ENCODE data around the gene CCN2.

Gene CCN2

DNA sequence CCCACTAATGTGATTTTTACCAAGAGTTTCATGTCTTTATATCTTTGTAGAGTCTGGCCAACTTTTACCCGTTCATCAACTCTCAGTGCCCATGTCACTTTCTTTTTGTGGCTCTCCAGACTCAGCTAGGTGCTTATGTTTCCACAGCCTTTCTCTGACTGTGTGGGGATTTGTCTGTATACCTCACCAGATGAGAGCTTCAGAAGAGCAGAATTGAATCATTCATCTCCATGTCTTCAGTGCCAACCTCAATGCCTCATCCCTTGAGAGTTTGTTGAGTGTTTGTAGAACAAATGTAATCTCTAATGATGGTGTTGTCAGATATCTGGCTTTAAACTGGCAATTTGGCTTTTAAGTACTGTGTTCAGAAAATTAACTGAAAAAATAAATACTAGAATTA is 16.8 kb upstream of the CCN2 start:
- DNase-seq (ENCODE audit: low read depth in 2 of 2): no peak

DNA sequence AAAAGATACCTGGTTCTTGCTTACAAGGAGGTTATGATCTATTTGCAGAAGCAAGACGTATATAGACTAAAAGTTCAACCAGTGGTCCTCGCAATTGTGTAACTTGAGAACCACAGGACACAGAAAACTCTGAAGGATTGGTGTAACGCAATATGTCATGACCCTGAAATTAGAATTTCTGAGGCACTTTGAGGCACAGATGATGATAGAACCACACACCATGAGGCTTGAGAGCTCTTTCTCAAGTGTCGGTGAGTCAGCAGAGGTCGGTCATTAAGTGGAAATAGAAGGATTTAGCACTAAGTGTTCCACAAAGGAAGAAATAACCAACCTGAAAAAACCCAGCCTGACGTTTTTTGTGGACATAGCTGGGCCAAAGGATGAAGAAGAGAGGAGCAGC is 15.3 kb upstream of the CCN2 start:
- no peak for DNase-seq (ENCODE audit: low read depth in 2 of 2)

- no peak for DNase-seq (ENCODE audit: low read depth in 2 of 2)
Measured at GRCh38 chr6:131963063-131963462, 11.9 kb upstream of the CCN2 start.

- DNase-seq (ENCODE audit: low read depth in 2 of 2): no peak
Measured at GRCh38 chr6:131960371-131961133, 9.4 kb upstream of the CCN2 start.

DNA sequence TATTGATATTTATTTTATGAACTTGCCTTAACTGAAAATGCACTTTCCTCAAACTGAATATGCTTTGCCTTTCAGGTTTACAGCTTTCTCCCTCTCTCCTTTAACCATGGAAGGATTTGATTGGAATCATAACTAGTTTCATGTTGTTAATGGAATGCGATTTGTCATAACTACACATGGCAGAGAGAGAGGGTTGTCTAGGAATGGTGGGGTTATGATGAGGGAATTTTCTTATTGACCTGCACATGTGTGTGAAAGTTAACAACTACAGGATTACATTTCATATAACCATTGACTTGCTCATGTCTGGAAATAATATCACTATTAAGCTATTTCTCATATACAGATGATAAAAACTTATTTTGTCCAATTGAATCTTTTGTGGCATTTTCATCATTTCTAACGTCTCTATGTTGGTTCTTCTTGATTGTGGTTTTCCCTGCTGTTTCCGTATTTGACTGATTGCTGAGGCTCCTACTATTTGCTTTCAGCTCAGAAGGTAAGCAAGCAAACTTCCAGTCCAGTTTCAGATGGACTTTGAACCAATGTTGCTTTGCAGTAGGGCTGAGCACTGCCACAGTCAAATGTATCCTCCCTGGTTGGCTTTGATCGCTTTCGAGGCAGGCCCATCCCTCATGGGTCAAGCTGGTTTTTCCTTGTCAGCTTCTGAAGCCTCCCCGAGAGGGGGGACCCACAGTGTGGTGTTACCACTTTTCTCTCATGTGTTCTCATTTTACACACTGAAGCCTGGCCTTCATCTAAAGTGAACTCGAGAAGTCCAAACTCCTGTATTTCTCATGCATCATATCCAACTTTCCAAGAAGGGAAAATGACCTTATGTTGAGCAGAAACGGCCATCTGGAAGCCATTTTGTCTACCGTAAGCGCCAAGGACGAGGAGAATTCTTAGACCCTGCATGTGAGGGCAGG is 7.6 kb upstream of the CCN2 start:
- DNase-seq (ENCODE audit: low read depth in 2 of 2): no peak

DNA sequence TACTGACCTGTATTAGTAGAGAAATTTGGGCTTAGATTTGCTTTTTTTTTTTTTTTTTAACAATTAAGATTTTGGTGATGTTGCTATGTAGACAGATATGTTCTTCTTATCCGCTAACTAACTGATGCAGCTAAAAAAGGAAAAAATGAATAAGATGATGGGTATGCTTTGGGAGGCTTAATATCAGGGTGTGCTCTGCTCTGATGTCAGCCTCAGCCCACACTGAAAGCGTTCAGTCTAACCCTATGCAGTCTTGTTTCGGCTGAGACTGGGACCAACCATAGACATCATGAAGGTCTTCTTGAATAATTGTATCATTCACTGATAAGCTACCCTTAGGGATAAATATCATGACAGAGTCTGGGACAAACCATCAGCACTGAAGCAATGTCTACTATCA is 6.9 kb upstream of the CCN2 start:
- no peak for DNase-seq (ENCODE audit: low read depth in 2 of 2)

- no peak for DNase-seq (ENCODE audit: low read depth in 2 of 2)
Measured at GRCh38 chr6:131955876-131956275, 4.7 kb upstream of the CCN2 start.

DNA sequence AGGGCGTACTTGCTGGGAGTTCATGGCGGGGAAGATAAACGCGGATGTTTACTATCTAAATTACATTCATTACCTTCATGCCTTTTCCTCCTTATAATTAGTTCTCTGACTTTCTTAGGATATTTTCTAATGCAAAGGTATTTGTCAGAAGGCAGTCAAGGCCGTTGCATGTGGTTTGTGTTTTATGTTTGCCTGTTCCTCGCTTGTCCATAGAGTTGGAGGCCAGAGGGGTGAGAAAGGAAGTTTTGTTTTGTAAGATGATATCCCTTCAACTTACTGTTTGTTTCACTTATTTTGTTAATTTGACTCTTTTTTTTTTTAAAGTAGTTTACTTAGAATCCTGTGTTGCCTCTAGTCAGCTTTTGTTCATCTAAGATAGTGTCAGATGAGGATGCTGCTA is 4.0 kb upstream of the CCN2 start:
- no peak for DNase-seq (ENCODE audit: low read depth in 2 of 2)

- DNase-seq (ENCODE audit: low read depth in 2 of 2): no peak
Measured at GRCh38 chr6:131954775-131955107, 3.6 kb upstream of the CCN2 start.

GRCh38 chr6:131954059-131954774 is 3.0 kb upstream of the CCN2 start:
- no peak for DNase-seq (ENCODE audit: low read depth in 2 of 2)

DNA sequence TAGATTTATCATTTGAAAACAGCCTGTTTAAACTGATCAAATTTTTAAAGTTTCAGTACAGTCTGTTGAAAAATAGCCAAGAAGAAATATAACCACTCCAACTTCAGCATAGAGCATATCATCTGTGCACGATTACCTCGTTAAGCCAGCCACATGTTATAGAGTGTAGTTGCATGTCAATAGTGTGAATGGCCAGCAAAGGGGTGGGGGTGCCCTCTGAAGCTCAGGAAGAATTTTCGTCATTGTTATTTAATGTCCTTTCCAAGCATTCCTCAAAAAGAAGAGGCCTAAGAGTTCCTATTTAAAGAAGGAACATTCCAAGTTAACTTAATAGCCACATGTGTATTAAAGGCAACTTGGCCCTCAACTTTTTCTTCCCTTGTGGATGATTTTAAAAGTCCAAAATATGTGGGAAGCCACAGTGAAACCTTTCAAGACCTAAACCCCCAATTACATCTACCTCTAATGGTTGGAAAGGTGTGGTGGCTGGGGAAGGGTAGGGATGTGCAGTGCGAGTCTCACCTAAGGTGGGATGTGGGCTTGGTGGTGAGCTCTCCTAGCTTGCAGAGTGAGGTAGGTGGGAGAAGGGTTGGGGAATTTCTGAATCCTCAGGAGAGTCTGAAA is 1.8 kb upstream of the CCN2 start:
- DNase-seq (ENCODE audit: low read depth in 2 of 2): no peak

DNA sequence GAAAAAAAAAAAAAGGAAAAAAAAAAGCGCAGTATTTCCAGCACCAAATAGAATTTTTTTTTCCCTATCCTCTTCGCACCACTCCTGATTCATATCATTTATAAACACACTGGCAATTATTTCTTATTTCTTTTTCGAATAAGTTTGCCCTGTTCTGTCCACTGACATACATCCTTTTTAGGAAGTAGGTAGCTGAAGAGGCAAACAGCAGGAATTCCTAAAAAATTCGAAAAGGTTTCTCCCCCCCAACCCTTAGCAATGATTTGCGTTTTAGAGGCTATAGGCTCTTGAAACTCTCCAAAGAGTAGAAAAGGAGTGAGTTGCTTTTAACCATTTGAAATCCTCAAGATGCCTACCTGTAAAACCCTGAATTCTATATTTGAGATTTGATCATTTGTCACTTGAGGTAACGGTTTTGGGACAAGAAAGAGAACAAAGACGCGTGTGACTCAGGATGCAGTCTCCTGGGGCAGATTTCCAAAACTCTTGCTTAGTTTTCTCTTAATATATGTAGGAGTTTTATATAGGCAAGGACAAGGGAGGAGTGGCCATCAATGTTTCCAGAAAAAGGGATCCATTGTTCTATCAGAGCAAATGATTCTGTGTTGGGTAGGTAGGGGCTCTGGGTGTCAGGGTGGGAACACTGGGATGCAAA is 531 bp upstream of the CCN2 start:
- DNase-seq (ENCODE audit: low read depth in 2 of 2): no peak

- DNase-seq (ENCODE audit: low read depth in 2 of 2): no peak
Measured at GRCh38 chr6:131949909-131950766, 1.0 kb downstream of the CCN2 start.

DNA sequence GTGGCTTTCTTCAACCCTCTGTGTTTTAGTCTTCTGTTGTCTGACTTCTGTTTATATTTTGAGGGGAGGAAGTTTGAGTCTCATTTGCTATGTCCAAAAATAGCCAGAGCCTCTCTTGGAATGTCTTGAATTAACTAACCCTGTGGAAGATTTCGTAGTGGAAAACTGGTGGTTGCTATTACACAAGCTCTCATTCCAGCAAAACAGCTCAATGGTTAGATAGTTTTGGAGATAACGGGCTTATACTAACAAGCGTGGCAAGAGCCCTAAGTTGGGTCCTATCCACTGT is 1.6 kb downstream of the CCN2 start:
- DNase-seq (ENCODE audit: low read depth in 2 of 2): no peak

DNA sequence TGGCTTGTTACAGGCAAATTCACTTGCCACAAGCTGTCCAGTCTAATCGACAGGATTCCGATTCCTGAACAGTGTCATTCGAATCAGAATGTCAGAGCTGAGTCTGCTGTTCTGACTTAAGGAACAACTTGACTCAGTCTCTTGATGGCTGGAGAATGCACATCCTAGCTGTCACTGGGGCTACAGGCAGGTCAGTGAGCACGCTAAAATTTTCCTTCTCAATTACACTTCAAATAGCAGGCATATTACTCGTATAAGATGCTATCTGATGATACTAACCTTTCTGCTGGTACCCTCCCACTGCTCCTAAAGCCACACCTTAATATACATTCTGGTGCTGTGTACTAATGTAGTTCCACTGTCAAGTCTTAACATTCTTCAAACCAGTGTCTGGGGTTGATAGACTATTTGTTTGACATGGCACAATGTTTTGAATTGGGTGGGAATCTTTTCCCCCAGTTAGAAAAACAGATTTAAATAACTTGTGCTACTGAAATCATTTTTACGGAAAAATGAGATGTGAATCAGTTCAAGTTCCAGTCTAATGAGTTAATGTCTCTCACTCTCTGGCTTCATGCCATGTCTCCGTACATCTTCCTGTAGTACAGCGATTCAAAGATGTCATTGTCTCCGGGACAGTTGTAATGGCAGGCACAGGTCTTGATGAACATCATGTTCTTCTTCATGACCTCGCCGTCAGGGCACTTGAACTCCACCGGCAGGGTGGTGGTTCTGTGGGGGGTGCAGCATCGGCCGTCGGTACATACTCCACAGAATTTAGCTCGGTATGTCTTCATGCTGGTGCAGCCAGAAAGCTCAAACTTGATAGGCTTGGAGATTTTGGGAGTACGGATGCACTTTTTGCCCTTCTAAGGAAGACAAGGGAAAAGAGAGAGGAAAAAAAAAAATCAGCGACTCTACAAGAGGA is 2.2 kb downstream of the CCN2 start:
- DNase-seq (ENCODE audit: low read depth in 2 of 2): no peak

GRCh38 chr6:131947986-131948661 is 3.0 kb downstream of the CCN2 start:
- DNase-seq (ENCODE audit: low read depth in 2 of 2): no peak

DNA sequence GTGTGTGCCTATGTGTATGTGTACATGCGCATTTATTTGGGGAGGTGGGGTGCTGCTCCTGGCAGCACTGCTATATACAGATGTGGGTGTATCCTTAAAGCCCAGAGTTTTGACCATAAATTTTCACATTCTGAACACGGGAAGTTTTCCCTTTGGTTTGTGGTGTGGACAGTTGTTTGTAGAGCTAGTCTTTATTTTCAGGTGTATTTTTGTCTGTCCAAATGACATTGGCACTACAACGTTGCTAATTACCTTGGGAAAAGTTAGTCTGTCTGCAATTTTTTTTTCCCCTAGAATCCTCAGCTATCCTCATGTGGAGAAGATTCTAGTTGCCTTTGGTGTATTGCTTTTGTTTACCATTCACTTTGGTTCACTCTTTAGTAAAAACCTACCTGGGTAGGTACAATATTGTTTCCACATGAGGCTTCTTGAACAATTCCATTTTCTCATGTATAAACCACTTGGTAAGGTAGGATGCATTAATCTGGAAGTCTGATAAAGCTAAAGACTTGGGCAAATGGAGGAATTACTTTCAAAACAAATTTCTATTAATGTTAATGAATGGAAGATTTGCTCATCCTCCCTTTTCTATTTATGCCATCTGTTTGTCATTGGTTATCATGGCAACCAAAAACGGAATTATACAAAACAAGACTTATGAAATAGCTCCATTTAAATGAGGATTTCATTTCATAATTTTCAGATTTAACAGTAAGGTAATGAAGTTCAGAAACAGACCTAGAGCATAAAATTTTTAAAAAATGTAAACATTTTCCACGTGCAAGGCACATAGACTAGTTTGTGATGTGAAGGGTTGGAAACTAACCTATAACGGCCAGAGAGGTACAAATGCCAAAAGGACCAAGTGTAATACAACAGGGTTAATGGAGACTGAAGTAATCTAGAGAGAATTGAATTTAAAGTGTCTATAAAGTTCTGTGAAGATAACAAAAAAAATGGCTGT is 3.9 kb downstream of the CCN2 start:
- no peak for DNase-seq (ENCODE audit: low read depth in 2 of 2)

- DNase-seq (ENCODE audit: low read depth in 2 of 2): no peak
Measured at GRCh38 chr6:131946404-131946991, 4.7 kb downstream of the CCN2 start.
